NCI-H2196 (cell line): ENCODE results near the gene CNR2.
"Not testable (repeated sequence)": the region's sequence is repeated elsewhere in the genome, so short reads cannot be mapped to it uniquely, and the experiment has no call there.

Experiments
- DNase-seq: peaks from one replicate; lab custom pipeline; 2025; ENCODE audit not compliant: unreplicated experiment; lab: John Stamatoyannopoulos, UW

Gene CNR2

DNA sequence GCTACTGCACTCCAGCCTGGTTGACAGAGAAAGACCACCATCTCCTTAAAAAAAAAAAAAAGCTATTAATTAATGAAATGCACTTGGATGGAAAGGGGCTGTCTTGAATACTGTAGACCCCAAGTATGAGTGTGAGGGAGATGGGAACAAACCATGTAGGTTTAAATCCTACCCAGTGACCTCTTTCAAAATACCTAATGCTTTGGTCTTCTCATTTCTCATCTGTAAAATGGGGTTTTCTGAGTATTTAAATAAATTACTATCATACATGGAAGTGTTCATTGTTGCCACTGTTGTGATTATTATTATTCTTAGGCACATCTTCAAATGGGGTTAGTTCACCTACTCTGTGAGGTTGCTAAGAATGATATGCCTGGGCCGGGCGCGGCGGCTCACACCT, 27.9 kb downstream of the CNR2 start:
- DNase-seq: no peak

- DNase-seq: no peak
Observed at GRCh38 chr1:23882746-23883145, 30.4 kb downstream of the CNR2 start.

- no peak for DNase-seq
Observed at GRCh38 chr1:23879809-23880208, 33.4 kb downstream of the CNR2 start.

DNA sequence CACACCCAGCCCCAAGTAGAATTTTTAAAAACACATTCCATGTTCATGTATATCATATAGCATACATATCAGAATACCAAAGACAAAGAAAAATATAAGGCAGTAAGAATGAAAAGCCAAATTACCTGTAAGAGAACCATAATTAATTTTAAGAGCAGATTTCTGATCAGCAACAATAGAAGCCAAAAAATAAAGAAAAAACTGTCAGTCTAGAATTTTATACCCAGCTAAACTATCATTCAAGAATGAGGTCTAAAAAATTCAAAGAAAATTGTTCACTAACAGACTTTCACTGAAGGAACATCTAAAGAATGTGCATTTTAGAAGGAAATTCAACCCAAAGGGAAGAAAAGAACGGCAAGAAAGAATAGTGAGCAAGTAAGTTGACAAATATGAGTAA, 34.5 kb downstream of the CNR2 start:
- DNase-seq: no peak

DNA sequence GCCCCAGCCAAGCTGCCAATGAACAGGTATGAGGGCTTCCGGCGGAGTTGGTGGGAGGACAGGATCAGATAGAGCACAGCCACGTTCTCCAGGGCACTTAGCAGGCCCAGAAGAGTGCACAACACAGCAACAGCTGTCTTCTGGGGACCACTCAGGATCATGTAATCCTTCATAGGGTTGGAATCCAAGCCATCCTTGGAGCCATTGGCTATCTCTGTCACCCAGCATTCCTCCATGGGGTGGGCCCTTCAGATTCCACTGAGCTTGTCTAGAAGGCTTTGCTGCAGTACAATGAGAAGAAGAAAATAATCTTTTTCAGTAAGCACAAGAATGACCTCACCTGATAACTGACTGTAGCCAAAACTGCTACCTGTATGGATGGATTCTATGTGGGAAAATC, 37.8 kb downstream of the CNR2 start:
- DNase-seq: no peak

- DNase-seq: no peak
Observed at GRCh38 chr1:23872421-23872820, 40.7 kb downstream of the CNR2 start.

DNA sequence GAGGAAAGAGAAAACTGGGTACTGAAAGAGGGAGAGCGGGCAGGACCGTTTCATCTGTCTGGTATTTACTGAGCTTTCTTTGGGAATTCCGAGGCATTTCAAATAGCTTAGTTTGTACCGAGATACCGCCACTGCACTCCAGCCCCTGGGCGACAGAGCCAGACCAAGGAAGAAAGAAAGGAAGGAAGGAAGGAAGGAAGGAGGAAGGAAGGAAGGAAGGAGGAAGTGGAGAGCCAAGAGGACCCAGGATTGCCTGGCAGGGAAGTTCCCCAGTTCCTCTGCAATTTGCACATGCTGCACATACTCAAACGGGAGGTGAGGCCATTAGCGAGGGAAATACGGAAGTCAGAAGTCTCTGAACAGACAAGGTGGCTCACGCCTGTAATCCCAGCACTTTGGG, 44.1 kb downstream of the CNR2 start:
- DNase-seq: no peak

- no peak for DNase-seq
Observed at GRCh38 chr1:23868557-23869016, 44.6 kb downstream of the CNR2 start.

GRCh38 chr1:23867895-23868556, 45.1 kb downstream of the CNR2 start, which contains the start of gene FUCA1:
TSS of gene FUCA1 (minus strand) at chr1:23868290. CDS start at chr1:23868286, 4 bp downstream.
- peak; percentile 96 for DNase-seq

DNA sequence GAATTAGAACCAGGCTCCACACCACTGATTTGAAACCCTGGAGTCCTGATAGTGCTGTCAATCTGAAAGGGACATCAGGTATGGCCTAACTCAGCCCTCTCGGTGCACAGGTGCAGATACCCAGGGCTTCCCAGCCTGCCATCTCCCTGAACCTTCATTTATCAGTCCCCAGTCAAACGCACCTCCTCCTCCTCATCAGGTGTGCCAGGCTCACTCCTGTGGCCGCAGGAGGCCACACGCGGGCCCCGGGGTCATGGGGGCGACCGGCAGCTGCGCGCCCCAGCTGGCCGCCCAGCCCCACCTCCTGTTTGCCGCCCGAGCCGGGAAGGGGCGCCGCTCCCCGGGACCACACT, 45.6 kb downstream of the CNR2 start:
- no peak for DNase-seq

DNA sequence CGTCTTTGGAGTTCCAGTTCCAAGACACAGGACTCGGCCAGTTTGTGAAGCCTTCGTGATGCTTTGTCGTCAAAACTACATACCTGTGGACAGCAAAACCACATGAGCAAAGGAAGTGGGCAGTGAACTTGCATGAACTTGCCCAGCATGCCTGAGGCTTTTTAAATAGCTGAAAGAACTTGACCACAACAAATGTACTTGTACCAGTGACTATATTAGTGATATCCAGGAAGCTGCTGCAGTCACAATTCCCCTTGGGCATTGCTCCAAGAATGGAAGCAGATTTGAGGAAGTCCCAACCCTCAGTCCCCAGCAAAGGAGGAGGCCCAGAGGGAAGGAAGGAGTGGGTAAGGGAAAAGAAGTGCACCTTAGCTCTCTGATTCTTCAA, 47.6 kb downstream of the CNR2 start:
- DNase-seq: peak; percentile 52

DNA sequence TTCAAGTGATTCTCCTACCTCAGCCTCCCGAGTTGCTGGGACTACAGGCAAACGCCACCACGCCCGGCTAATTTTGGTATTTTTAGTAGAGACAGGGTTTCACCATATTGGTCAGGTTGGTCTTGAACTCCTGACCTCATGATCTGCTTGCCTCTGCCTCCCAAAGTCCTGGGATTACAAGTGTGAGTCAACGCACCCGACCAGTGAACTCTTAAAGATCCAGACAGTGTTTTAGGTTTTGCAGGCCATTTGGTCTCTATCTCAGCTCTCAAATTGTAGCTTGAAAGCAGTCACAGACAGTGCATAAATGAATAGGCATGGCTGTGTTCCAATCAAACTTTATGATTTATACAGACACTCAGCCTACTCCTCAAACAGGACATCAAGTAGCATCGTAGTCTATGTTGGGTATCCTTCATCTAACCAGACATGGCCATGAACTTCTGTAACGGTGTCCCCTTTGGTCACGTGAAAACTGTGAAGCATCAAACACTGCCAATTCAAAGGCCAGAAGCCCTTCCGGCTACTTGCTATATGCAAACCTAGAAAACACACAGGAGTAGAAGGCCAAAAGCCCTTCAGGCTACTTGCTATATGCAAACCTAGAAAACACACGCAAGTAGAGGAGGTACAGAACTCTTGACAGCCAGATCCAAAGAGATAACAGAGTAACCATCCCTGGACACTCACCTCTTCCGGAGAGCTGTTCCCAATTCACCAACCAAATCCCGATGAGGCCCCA, 48.2 kb downstream of the CNR2 start:
- no peak for DNase-seq

GRCh38 chr1:23862640-23863039, 50.5 kb downstream of the CNR2 start:
- no peak for DNase-seq

DNA sequence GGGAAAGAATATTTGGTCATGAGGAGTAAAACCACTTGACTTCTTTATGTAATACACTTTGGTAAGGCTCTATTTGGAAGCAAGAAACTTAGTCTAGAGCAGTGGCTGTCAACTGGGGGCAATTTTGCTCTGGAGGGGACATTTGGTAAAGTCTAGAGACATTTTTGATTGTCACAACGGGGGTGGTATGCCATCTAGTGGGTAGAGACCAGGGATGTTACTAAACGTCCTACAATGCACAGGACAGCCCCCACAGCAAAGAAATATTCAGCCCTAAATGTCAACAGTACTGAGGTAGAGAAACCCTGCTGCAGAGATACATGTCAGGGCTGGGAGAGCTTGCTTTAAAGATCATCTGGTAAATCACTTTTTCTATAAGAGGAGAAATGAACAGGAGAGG, 58.6 kb downstream of the CNR2 start:
- no peak for DNase-seq

GRCh38 chr1:23853124-23853523, 60.0 kb downstream of the CNR2 start:
- DNase-seq: not testable (repeated sequence)

GRCh38 chr1:23851406-23851805, 61.8 kb downstream of the CNR2 start:
- not testable (repeated sequence) for DNase-seq

GRCh38 chr1:23848673-23849616, 64.2 kb downstream of the CNR2 start:
- no peak for DNase-seq

DNA sequence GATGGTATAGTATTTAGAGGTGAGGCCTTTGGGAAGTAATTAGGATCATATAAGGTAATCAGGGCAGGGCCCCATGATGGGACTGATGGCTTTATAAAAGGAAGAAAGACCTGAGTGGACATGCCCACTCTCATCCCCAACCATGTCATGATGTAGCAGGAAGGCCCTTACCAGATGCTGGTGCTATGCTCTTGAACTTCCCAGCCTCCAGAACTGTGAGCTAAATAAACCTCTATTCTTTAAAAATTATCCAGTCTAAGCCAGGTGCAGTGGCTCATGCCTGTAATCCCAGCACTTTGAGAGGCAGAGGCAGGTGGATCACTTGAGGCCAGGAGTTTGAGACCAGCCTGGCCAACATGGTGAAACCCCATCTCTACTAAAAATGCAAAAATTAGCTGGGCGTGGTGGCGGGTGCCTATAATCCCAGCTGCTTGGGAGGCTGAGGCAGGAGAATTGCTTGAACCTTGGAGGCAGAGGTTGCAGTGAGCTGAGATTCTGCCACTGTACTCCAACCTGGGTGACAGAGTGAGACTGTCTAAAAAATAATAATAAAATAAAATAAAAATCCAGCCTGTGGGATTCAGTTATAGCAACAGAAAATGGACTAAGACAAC, 65.6 kb downstream of the CNR2 start:
- not testable (repeated sequence) for DNase-seq

DNA sequence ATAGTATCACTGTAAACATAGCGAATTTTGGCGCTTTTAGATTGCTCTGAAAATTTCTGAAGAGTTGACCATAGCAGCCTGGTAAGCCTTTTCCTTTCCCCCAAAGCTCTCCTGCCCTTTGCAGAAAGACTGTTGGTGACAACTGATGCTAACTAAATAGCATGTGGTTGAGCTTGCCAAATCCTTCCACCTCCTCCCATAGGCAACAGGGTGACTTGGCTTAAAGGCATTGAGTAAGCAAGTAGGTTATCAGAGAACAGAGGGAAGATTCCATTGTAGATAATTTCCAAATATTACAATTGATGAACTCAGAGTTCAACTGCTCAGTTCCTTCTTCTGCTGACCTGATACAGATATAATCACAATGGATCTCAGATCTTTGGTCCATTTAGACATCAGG, 68.0 kb downstream of the CNR2 start:
- DNase-seq: peak; percentile 11

DNA sequence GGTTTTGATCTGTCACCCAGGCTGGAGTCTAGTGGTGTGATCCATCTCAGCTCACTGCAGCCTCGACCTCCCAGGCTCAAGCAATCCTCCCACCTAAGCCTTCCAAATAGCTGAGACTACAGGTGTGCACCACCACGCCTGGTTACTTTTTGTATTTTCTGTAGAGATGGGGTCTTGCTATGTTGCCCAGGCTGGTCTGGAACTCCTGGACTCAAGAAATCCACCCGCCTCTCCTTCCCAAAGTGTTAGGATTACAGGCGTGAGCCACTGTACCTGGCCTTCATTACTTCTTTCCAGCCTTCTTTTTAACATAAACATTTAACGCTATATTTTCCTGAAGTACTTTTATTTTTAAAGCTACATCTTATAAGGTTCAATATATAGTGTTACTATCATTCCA, 69.5 kb downstream of the CNR2 start:
- no peak for DNase-seq

- DNase-seq: peak; percentile 41
Observed at GRCh38 chr1:23838401-23838866, 74.7 kb downstream of the CNR2 start.
